Stomach smooth muscle (tissue), 2 donors: Measurements from ENCODE around the gene METTL24.

Experiments
- H3K27ac ChIP-seq: one replicate; pipeline ENCODE4 v1.7.0; 2013; ENCODE audit warnings: mild to moderate bottlenecking, low read length, inconsistent platforms
- H3K27me3 ChIP-seq, 2 donors: one replicate each; pipeline ENCODE4 v1.7.0; 2013; ENCODE audit warnings: low read length in 2 of 2; ENCODE audit not compliant: insufficient read depth in 2 of 2, control insufficient read depth in 1 of 2
- H3K36me3 ChIP-seq, 2 donors: one replicate each; pipeline ENCODE4 v1.7.0; 2013; ENCODE audit warnings: low read length in 2 of 2; ENCODE audit not compliant: control insufficient read depth in 2 of 2, insufficient read depth in 2 of 2
- H3K4me1 ChIP-seq: one replicate; pipeline ENCODE4 v1.7.0; 2013; ENCODE audit warnings: low read length; ENCODE audit not compliant: control insufficient read depth, insufficient read depth
- H3K4me3 ChIP-seq, 2 donors: one replicate each; pipeline ENCODE4 v1.7.0; 2013; ENCODE audit warnings: low read length in 2 of 2
- H3K9ac ChIP-seq, 2 donors: one replicate each; pipeline ENCODE4 v1.7.0; 2013; ENCODE audit warnings: low read length in 2 of 2, mild to moderate bottlenecking in 1 of 2
- H3K9me3 ChIP-seq, 2 donors: one replicate each; pipeline ENCODE4 v1.7.0; 2013; ENCODE audit warnings: low read length in 2 of 2; ENCODE audit not compliant: control insufficient read depth in 2 of 2
- donor health status: healthy.
- donor health status: Pancreatic carcinoma.

The METTL24 gene

DNA sequence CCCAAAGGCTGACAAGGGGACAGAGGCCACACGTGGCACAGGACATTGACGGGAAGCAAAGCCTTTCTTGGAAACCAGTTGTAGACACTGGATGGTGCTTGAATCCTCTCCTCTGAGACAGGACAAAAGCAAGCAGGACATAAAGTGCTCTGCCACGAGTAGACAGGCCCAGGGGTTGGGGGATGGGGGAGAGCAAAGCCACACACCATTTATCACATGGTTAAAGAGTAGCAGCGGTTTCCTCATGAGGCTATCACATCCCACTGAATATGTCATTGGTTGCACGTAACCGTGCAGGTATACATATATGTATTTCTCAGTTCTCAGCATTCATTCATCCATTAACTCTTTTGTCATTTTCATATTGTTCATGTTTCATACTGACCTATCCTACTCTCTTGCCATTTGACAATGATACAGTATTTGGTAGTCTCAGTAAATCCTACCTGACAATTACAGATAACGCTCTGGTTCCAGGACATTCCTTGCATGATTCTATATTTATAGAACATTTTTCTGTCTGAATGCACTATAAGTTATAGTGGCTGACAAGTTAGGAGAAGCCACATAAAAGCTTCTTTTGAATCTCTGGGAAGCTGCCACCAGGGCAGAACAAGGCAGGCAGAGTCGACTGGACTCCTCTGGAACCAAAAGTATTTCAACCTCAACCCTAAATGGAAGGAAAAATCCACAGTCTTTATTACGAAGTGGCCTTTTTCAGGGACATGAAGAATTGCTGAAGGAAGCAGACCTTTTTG is 23.5 kb downstream of the METTL24 start:
- H3K9ac ChIP-seq: peak overlapping the region; percentile 3 to 30
- H3K4me3 ChIP-seq: peak overlapping the region; percentile 2 to 36
- H3K9me3 ChIP-seq: no peaks in the 10 kb centered on the region
- no peaks in the 10 kb centered on the region for H3K36me3 ChIP-seq
- H3K4me1 ChIP-seq: peaks cover 40% of the 10 kb centered on the region
- no peaks in the 10 kb centered on the region for H3K27me3 ChIP-seq
- peak overlapping the region; percentile 77 for H3K27ac ChIP-seq

DNA sequence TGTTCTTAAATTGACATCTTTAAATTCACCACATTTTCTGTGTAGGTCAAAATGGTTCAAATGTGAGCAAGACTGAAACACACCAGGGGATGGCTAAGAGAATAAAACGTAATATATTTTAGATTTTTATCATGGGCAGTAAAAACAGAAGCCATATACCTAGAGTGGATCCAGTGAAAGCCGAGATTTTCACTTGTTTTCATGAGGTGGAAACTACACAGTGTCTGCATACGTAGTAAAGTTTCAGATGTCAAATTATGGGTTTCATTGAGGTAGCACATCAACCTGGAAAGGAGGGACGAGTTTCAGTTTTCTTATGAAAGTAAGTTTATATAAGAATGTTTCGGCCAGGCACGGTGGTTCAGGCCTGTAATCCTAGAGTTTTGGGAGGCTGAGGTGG is 25.9 kb downstream of the METTL24 start:
- peak overlapping the region in 1 of 2 donors; percentile 31 for H3K9ac ChIP-seq
- peaks cover 60% of the 10 kb centered on the region for H3K4me1 ChIP-seq
- no peak overlapping the region for H3K4me3 ChIP-seq
- no peaks in the 10 kb centered on the region for H3K36me3 ChIP-seq
- H3K27me3 ChIP-seq: no peaks in the 10 kb centered on the region
- peak overlapping the region; percentile 95 for H3K27ac ChIP-seq
- no peaks in the 10 kb centered on the region for H3K9me3 ChIP-seq

DNA sequence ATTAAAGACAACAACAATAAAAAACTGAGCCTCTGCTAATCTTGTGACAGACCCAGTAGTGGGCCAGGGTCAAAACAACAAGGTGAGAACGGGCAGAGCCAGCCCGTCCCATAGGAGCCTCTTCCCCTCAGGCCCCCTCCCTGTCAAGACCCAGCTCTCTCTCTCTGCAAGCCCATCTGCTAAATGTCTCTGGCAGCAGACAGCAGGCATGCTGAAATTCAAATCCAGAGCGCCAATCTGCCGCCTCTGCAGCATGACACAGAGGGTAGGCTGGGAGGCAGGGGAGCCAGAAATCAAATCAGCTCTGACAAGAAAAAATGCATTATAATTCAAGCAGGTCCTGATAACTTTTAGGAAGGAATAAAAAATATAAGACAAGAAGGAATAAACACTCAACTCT is 26.3 kb downstream of the METTL24 start:
- H3K9me3 ChIP-seq: no peaks in the 10 kb centered on the region
- H3K36me3 ChIP-seq: no peaks in the 10 kb centered on the region
- H3K4me1 ChIP-seq: peaks cover 63% of the 10 kb centered on the region
- no peak overlapping the region for H3K4me3 ChIP-seq
- H3K27me3 ChIP-seq: no peaks in the 10 kb centered on the region
- H3K27ac ChIP-seq: peak overlapping the region; percentile 95
- H3K9ac ChIP-seq: peak overlapping the region; percentile 7 to 31

DNA sequence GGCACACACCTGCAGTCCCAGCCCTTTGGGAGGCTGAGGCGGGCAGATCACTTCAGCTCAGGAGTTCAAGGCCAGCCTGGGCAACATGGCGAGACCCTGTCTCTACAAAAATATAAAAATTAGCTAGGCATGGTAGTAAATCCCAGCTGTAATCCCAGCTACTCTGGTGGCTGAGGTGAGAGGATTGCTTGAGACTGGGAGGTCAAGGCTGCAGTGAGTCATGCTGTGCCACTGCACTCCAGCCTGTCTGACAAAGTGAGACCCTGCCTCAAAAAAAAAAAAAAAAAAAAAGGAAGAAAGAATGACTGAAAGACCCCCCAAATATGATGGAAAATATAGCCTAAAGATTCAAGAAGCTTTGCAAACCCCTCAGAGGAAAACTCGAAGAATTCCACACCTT is 26.8 kb downstream of the METTL24 start:
- H3K9ac ChIP-seq: peak overlapping the region in 1 of 2 donors; percentile 7
- H3K4me1 ChIP-seq: peaks cover 68% of the 10 kb centered on the region
- H3K36me3 ChIP-seq: no peaks in the 10 kb centered on the region
- no peaks in the 10 kb centered on the region for H3K27me3 ChIP-seq
- H3K4me3 ChIP-seq: no peak overlapping the region
- H3K27ac ChIP-seq: peak overlapping the region; percentile 95
- no peaks in the 10 kb centered on the region for H3K9me3 ChIP-seq

DNA sequence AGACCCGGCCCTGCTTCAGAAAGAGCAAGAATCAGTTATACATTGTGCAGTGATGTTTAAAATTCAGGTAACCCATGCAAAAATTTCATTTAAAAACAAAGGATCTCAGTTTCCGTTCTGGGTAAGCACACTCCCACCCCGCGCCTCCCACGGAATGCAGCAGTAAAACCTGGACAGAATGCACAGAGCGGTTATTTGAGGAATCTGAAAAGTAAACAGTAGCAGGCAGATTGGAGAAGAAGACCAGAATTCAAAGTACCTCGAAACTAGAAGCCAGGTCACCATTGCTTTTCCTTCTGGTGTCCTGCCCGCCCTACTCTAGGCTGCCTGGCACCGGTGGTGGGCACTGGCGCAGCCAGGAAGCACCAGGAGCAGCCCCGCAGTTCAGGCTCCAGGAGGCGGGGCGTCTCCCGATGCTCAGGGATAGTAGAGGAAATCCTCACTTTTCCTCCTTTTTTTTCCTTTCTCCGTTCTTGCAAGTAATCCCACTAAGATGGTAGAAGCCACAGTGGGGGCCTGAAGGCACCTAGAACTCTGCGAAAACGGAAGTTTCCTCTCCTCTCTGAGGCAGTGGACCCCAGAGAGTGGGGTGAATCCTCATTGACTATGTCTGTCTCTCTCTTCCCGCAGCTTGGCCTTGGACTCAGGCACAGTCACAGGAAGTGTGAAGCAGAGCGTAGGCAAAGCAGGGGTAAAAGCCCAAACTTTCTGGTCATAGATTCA is 28.3 kb downstream of the METTL24 start:
- H3K4me3 ChIP-seq: peak overlapping the region; percentile 29 to 68
- H3K36me3 ChIP-seq: no peaks in the 10 kb centered on the region
- peak overlapping the region; percentile 95 for H3K27ac ChIP-seq
- H3K9ac ChIP-seq: peak overlapping the region; percentile 26 to 72
- peaks cover 83% of the 10 kb centered on the region for H3K4me1 ChIP-seq
- no peaks in the 10 kb centered on the region for H3K9me3 ChIP-seq
- no peaks in the 10 kb centered on the region for H3K27me3 ChIP-seq

DNA sequence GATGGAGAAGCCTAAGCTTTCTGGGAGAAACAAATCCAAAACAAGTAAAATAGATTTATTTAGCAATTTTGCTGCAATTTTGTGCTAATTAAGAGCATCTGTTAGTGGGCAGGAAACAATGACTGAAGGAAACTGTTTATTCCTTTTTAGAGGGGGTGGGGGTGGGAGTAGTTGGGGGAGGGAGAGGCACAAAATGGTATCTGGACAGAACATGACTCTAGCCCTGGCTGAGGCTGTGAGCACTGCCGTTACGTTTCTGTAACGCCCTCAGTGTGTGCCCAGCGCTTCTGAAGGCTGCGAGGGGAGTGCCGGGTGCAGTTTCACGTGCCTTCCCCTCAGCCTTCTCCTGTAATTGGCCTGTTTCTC is 28.8 kb downstream of the METTL24 start:
- peak overlapping the region; percentile 95 for H3K27ac ChIP-seq

DNA sequence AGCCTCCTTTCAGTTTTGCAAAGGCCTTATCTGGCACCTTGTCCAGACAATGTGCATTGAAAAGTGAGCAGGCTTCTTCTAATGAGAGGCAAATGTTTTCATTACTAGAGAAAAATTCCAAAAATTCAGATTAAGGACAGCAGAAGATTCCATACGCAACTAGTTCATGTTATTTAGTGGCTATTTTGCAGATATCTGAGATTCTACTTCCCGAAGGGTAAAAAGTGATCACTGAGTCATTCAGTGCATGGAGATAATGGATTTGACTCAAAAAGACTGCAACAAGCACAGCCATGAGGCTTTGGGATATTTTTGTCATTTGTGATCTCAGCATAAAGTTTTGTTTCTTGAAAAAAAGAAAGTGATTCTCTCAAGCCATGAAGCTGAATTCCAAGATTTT is 29.9 kb downstream of the METTL24 start:
- Histone ChIP-seq H3K4me3 (peak overlapping the region in 1 of 2 donors; percentile 35), H3K9me3 (no peaks in the 10 kb centered on the region), H3K27ac (peak overlapping the region; percentile 95), H3K36me3 (no peaks in the 10 kb centered on the region), H3K4me1 (peaks cover 92% of the 10 kb centered on the region), H3K9ac (no peak overlapping the region), H3K27me3 (no peaks in the 10 kb centered on the region)

More for the DNA sequence above, 28.8 kb downstream of the METTL24 start:
- no peaks in the 10 kb centered on the region for H3K36me3 ChIP-seq
- H3K27me3 ChIP-seq: no peaks in the 10 kb centered on the region
- H3K9ac ChIP-seq: peak overlapping the region in 1 of 2 donors; percentile 26
- peak overlapping the region; percentile 29 to 68 for H3K4me3 ChIP-seq
- peaks cover 87% of the 10 kb centered on the region for H3K4me1 ChIP-seq
- H3K9me3 ChIP-seq: no peaks in the 10 kb centered on the region

DNA sequence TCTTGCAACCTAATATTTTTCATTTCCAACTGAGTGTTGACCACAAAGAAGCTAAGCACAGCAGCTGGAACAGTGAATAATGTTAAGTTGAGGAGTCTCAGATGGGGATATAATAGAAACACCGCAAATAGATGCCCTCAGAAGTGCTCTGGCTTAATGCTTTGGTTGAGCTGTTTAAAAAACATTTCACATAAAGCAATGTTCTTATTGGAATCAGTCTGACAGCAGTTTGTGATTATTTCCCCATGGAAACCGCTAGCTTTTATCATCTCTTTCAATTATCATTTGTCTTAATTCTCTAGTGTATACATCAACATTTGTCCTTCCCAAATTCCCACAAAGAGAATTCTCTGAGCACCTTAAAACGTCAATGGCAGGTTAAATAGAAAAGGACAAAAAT is 30.8 kb downstream of the METTL24 start:
- peaks cover 97% of the 10 kb centered on the region for H3K4me1 ChIP-seq
- no peak overlapping the region for H3K9ac ChIP-seq
- no peak overlapping the region for H3K4me3 ChIP-seq

DNA sequence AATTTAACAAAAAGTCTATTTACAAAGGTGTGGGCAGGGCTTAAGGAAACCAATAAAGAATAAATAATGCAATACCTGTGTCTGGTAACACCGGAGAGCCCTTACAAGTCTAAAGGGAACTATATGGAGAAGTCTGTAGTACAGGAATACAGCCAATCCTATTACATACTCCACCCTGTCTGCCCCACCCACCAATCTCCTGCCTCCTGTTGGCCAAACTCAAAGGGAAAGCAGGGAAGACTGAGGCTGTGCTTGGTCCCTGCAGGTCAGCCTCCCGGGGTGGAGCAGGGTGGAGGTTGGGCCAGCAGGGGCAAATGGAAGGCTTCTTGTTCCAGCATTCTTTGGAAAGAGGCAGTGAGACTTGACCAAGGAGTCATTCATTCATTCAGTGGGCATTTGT is 31.5 kb downstream of the METTL24 start:
- H3K9ac ChIP-seq: no peak overlapping the region
- H3K4me1 ChIP-seq: peaks cover 97% of the 10 kb centered on the region
- no peaks in the 10 kb centered on the region for H3K36me3 ChIP-seq
- H3K27ac ChIP-seq: peak overlapping the region; percentile 95
- H3K4me3 ChIP-seq: peak overlapping the region in 1 of 2 donors; percentile 31
- no peaks in the 10 kb centered on the region for H3K9me3 ChIP-seq
- H3K27me3 ChIP-seq: no peaks in the 10 kb centered on the region

More for the DNA sequence above, 30.8 kb downstream of the METTL24 start:
- Histone ChIP-seq H3K27me3 (no peaks in the 10 kb centered on the region), H3K36me3 (no peaks in the 10 kb centered on the region), H3K9me3 (no peaks in the 10 kb centered on the region), H3K27ac (peak overlapping the region; percentile 95)

DNA sequence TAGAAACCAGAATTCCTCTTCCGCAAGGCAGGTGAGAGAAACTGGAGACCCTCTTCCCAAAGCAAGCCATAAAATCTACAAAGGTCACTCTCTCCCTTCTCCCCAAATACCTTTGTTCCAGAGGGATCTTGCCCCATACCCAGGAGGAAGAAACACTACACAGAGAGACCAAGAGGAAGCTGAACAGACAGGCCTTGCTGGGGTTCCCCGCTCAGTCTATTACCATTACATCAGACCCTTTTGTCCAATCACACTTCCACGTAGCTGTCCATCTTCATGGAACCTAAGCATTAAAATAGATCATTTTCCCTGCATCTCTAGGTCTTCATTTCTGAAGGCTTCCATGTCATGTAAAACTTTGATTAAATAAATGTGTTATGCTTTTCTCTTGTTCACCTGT is 32.1 kb downstream of the METTL24 start:
- Histone ChIP-seq H3K4me1 (peaks cover 94% of the 10 kb centered on the region), H3K9ac (peak overlapping the region in 1 of 2 donors; percentile 29), H3K4me3 (peak overlapping the region; percentile 31 to 44), H3K27ac (peak overlapping the region; percentile 95), H3K36me3 (no peaks in the 10 kb centered on the region), H3K27me3 (no peaks in the 10 kb centered on the region), H3K9me3 (no peaks in the 10 kb centered on the region)

DNA sequence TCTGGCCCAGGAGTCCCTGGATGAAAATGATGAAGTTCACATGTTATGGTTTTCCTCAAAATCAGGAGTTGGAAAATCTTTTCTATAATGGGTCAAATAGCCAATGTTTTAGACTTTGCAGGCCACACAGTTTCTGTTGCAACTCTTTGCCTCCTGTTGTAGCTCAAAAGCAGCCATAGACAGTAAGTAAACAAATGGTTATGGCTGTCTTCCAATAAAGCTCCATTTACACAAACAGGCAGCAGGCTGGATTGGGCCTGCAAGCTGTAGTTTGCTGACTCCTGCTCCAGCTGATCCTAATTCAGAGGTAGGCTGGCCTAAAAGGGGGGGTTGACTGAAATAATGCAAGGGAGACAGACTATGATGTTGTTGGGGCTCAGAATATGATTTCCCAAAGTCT is 33.0 kb downstream of the METTL24 start:
- no peak overlapping the region for H3K9ac ChIP-seq
- H3K9me3 ChIP-seq: no peaks in the 10 kb centered on the region
- H3K36me3 ChIP-seq: no peaks in the 10 kb centered on the region
- H3K27ac ChIP-seq: peak overlapping the region; percentile 95
- no peaks in the 10 kb centered on the region for H3K27me3 ChIP-seq
- H3K4me3 ChIP-seq: peak overlapping the region; percentile 31 to 44
- H3K4me1 ChIP-seq: peaks cover 87% of the 10 kb centered on the region
